ENCODE results near the gene HOMER2.

The HOMER2 gene

DNA sequence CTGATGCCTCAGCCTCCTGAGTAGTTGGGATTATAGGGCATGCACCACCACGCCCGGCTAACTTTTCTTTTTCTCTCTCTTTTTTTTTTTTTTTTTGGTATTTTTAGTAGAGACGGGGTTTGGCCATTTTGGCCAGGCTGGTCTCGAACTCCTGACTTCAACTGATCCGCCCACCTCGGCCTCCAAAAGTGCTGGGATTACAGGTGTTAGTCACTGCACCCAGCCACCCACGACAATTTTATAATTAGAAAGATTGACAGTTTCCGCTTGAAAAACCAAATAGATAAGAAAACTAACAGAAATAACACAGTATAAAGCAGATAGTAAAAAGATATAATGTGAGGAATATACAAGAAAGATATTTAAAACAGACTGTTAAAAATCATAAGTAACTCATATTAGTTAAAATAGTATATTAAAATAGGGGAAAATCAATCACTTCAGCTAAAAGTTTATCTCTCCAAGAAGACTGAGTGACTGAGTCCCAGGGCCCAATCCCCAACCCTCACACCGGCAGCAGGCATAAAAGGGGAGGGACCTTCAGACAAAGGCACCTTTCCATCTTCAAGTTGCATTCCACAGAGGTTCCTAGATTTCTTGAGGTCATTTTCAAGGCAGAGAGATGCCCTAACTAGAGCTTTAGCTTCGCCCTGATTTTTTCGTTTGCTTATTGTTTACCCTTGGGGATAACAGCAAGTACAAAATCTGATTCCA, 144.4 kb downstream of the HOMER2 start:
- in situ Hi-C loops (cut with MboI; ENCODE audit: low sequenced_read_pairs) = no loop called here

DNA sequence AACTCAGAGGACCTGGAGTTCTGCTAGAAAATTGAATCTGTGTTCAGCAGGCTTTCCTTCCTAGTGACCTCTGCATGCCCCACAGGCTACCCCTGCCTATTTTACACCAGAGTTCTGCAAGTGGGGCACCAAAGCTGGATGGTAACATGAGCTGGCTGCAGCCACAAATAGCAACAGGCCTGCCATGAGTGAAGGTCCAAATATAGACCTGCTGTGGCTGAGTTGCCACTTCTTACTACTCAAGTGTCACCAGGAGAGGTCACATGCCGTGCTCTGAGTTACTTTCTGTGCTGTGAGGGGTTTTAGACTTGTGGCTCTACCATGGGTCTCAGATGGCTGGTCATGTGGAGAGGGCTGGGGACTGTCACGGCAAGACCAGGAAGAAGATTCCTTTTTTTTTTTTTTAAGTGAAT, 146.5 kb downstream of the HOMER2 start, which contains the start of gene FSD2:
Gene FSD2, minus strand, starts transcription at position 76 of the 413 bp plus-strand sequence. CDS start 18,679 bp downstream, outside the sequence.
- in situ Hi-C loops (cut with MboI; ENCODE audit: low sequenced_read_pairs) = no loop called here

DNA sequence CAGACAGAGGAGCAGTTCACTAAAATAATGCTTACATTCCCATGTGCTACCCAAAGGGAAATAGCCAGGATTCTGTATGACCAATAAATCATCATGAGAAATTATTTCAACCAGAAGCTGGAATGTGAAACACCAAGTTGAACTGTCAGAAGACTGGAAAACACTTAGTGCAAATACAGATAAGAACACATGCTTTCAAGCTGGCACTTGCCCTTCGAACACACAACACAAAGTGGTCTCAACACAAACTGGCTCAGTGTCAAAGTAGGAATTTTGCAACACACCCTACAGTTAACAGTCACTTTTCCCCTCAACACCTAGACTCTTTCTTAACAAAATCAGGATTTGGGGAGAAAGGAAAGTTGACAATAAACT, 148.0 kb downstream of the HOMER2 start:
- in situ Hi-C loops (cut with MboI; ENCODE audit: low sequenced_read_pairs) = no loop called here

DNA sequence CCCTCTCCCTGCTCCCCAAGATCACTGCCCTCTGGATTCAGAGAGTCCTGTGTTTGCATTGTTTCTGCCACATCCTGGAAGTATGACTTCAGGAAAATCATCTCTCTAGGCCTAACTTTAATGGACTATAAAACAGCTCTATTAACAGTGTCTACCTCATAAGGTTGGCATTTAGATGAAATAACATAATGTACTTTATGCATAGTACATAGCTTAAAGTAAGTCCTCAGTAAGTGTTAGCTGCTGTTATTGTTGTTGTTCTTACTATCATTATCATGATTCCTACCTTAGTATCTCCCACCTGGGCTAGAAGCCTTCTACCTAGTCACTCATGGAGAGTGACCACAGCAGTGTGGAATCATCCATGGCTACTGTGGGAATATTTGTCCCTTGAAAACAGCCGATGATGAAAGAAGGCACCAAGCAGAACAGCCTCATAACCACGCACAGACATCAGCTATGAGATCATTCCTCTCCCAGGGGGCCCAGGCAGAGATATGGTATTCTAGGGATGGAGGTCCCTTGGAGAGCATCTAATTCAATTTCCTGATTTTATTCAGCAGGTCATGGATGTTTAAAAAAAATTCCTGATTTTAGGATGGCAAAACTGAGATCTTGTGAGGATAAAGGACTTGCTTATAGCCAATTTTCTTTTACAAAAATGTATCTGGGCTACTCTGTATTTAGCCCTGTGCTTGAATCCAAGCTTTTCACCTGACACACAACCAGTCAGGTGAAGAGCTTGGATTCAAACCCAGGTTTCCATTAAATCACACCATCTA, 148.5 kb downstream of the HOMER2 start:
- in situ Hi-C loops (cut with MboI; ENCODE audit: low sequenced_read_pairs) = no loop called here

DNA sequence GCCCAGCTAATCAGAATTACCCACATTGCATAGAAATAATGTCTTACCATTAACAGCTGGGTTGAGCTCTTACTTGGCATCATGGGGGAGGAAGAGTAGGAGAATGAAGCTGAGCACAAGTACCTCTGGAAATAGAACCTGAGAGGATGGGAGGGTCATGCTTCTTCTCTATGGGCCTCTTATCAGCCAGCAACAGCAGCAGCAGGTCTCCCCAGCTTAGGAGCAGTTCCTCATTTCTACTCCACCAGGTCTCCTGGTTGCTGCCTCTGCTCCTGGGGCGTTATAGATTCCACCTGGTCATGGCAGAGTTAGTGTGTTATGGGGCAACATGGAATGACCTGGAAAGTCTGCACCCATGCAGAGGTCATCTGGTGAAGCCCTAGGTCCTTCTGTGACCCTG, 150.0 kb downstream of the HOMER2 start:
- in situ Hi-C loops (cut with MboI; ENCODE audit: low sequenced_read_pairs) = no loop called here

DNA sequence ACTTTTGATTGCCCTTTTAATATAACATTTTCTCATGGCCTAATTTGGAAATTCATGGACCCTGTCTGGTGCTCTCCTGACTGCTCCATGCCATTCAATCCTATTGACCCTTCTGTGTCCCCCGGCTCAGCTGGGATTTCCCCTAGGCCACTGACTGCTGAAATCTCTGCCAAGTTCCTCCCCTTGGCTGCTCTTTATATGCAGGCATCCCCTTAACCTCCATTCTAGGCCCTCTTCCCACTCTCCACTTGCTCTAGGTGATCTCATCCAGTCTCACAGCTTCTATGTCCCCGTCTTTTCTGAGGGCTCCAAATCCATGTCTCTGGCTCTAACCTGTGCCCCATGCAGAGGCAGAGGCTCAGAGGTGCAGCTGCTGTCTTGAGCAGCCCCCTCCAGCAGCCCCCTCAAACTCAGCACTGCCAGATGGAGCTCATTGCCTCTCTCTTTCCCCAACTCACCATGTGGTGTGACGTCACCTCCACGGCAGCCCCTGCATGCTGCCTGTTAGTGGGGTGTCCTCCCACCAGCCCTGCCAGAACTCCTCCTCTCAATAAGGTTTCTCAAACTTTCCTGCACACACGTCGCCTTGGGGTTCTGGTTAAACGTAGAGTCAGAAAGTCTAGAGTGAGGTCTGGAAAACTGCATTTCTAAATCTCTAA, 153.2 kb downstream of the HOMER2 start:
- in situ Hi-C loops (cut with MboI; ENCODE audit: low sequenced_read_pairs) = no loop called here

All from HL-60/S4 (cell line).